Glomerular visceral epithelial cell (primary cell): ENCODE data around the gene EDN2.
A peak's percentile ranks its signal among the peaks of the same experiment; 100 is the strongest.

Experiments used
- DNase-seq: peaks from one replicate; pipeline ENCODE4 v3.0.0-alpha.2; 2016; ENCODE audit errors: extremely low spot score

The EDN2 gene

DNA sequence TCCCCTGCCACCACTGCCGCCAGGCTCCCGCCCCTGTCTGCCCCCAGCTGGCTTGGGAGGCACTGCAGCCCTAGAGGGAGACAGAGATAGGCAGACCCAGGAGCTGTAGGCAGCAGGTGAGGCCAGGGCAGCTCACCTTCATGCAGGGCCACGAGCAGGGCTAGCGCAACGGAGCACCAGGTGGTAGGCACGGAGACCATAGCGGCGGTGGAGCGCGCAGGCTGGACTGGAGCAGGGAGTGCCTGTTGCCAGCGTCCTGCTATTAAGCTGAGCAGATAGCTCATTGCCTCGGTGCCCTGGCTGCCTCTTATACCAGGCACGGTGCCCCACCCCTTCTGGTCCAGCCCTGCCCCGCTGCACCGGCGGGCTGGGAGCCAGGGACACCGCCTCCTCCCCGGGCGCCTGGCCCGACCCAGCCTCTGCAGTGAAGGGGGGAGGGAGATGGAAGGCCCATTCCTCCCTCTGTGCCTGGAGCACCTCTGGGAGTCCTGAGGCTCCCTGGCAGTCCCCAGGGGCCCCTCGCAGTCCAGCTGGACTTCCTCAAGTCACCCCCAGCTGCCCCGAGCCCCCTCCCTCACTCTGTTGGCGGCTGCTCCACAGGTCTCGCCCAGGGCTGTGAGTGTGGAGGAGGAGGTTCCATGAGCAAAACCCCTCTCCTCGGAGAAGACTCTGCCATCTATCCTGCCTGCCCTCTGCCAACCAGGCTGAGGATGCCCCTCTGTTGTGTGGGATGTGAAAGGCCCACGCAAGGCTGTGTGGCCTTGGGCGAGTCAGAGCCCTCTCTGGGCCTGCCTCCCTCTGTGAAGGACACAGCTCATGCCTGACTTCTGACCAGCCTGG lies at the start of gene EDN2:
TSS of gene EDN2 (minus strand) at position 282 of the 840 bp plus-strand sequence. CDS start at position 200, 82 bp downstream.
- peak; percentile 84 for DNase-seq

DNA sequence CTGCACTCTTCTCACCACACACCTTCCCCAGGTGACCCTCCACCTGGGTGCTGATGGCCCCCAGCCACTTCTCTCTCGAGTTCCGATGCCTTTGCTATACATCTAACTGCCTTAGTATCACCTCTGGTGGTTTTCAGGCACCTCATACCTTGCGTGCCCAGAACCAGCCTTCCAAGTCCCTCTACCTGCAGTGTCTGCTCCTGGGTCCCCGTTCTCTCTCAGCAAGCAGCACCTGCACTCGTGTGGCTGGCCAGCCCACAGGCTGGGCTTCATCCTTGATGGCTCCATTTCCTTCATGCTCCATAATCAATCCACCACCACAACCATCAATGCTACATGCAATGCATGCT lies 49.2 kb upstream of the EDN2 start:
- DNase-seq, result no peak

DNA sequence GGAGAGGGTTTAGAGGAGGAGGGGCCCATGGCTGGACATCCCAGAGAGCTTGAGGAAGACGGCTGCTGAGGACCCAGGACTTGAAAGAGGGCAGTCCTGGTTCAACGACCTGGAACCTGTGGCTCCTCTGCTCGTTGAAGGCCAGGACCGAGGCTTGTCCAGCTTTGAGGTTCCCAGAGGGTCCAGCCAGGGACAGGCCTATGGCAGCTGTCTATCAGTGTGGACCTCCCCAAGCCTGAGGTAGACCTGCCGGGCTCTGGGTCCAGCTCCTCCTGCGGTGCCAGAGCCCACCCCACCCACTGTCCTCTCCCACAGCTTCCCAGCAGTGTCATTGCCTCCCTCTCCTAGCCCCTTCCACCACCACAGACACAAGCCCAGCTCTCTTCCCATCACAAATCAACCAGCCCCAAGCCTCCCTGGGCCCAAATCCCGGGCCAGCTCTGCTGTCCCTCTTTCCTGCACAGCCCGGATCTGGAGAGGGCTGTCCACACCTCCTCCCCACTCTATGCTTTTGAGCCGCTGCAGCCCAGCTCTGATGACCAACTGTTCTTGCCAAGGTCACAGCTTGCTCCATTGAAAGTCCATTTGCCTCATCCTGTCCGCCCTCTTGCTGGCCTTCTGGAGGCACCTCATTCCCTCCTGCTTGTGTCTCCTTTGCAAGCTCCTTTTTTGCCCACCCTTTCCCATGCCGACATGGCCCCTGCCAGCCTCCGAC lies 48.7 kb upstream of the EDN2 start:
- no peak for DNase-seq

DNA sequence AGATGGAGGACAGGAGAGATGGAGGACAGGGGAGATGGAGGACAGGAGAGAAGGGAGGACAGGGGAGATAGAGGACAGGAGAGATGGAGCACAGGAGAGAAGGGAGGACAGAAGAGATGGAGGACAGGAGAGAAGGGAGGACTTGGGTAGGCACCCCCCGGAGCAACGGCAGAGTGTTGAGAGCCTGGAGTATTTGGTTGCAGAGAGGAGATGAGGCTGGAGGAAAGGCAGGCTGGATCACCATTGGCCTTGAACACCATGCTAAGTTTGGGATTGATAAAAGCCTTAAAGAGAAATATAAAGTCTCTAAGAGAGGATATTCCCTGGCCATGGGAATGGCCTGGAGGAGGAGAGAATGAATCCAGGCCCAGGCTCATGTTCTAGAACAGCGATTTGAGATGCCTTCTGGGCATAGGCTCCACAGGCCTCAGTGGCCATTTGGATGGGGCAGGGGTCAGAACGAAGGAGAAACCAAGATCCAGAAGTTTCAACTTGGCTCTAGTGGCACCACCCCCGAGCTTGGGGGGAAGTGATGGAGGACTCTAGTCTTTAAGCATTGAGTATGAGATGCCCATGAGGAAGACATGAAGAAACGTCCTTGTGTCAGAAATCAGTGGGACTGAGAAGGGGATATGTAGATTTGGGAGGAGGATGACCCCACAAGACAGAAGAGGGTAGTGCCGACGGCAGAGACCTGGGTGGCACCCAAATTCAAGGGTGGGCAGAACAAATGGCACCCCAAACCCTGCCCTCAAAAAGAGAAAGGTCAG lies 47.9 kb upstream of the EDN2 start:
- DNase-seq, result no peak

DNA sequence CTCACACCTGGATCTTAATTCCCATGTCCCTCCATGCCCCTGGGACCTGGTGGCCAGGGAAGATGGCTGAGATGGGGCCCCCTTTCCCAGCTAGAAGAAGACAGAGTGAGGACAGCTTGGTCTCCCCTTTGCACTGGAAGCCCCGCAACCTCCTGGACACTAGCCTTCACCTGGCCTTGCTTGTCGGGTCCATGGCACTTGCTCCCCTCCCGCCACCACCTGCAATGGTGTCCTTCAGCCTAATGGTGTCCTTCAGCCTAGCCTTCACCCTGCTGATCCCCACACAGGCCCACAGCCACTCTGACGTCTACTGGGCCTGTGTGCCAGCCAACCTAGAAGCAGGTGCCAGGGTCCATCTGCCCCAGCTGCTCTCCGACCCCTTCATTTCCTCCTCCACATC lies 45.9 kb upstream of the EDN2 start:
- no peak for DNase-seq

DNA sequence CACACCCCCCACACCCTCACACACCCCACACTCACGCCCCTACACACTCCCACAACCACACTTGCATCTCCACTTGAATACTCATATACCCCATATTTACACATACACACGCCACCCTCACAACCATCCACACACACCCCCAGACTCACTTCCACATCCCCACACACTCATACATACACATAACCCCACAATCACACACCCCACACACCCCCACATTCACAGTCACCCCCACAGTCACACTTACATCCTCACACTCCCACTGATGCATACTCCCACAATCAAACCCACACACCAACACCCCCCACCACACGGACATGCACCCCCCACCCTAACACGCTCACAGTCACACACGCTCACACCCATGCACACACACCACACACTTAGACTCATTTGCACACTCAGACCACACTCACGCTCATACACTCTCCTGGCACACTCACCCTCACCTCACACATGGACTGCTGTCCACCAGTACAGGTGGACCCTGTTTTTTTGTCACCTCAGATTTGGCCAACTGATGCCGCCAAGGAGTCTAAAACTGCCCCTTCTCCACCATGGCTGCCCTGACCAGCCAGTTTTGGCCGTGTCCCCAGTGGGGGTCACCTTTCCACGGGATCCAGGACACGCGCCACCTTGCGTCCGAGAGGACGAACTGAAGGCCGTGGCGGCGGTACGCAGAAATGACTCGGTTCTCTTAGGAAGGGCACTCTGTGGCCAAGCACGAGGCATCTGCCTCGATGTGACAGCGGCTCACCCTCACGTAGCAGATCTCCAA lies 45.3 kb upstream of the EDN2 start:
- DNase-seq, result no peak

DNA sequence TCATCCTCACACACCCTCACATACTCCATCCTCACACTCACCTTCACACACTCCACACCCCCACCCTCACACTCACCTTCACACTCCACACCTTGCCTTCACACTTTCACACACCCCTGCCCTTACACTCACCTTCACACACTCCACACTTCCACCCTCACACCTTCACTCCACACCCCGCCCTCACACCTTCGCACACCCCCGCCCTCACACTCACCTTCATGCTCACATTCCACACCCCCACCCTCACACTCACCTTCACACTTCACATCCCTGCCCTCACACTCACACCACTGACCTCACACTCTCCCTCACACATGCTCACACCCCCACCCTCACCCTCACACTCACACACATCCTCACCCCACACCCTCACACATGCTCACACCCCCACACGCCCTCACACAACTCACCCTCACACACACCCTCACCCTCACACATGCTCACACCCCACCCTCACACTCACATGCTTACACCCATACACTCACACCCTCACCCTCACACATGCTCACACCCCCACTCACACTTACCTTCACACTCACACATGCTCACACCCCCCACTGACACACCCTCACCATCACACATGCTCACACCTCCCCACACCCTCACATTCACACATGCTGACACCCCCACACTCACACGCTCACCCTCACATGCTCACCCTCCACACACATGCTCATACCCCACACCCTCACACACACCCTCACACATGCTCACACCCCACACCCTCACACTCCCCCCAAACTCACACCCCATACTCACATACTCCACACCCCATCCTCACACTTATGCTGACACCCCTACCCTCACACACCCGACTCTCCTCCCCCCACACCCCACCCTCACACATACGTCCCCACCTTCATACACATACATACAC lies 44.5 kb upstream of the EDN2 start:
- DNase-seq, result no peak

DNA sequence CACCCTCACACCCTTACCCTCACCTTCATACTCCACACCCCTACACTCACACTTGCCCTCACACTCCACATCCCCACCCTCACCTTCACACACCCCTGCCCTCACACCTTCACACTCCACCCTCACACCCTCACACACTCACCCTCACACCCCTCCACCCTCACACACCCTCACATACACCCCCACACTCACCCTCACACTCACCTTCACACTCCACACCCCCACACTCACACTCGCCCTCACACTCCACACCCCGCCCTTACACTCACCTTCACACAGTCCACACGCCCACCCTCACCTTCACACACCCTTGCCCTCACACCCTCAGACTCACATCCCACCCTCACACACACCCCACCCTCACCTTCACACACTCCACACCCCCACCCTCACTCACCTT lies 43.6 kb upstream of the EDN2 start:
- no peak for DNase-seq

DNA sequence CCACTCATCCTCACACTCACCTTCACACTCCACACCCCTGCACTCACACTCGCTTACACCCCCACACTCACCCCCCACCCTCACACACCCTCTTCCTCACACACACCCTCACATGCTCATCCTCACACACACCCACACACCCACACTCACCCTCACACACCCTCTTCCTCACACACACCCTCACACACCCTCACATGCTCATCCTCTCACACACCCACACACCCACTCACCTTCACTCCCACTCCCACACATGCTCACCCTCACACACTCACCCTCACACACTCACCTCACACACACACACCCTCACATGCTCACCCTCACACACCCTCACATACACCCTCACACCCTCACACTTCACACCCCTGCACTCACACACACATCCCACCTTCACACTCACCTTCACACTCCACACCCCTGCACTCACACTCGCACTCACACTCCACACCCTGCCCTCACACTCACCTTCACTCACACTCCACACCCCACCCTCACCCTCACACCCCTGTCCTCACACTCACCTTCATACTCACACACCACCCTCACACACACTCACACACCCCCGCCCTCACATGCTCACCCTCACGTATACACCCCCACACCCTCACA lies 42.6 kb upstream of the EDN2 start:
- no peak for DNase-seq

DNA sequence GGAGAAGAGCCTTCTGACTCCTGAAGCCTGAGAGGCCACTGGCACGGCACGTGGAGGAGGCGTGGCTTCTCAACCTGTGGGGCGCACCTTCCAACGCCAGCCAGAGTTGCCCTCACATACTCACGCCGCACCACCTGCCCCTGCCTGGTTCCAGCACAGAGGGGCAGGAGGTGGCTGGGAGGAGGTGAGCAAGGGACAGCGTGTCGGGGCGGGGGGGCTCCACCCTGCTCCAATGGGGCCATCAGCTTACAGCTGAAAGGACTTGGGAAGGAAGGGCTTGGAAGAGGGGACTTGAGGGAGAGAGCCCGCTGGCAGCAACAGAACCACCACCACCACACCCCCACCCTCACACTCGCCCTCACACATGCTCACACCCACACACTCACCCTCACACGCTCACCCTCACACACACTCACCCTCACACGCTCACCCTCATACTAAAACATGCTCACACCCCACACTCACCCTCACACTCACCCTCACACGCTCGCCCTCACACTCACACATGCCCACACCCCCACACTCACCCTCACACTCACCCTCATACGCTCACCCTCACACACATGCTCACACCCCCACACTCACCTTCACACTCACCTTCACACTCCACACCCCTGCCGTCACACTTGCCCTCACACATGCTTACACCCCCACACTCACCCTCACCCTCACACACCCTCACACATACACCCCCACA lies 41.6 kb upstream of the EDN2 start:
- no peak for DNase-seq

DNA sequence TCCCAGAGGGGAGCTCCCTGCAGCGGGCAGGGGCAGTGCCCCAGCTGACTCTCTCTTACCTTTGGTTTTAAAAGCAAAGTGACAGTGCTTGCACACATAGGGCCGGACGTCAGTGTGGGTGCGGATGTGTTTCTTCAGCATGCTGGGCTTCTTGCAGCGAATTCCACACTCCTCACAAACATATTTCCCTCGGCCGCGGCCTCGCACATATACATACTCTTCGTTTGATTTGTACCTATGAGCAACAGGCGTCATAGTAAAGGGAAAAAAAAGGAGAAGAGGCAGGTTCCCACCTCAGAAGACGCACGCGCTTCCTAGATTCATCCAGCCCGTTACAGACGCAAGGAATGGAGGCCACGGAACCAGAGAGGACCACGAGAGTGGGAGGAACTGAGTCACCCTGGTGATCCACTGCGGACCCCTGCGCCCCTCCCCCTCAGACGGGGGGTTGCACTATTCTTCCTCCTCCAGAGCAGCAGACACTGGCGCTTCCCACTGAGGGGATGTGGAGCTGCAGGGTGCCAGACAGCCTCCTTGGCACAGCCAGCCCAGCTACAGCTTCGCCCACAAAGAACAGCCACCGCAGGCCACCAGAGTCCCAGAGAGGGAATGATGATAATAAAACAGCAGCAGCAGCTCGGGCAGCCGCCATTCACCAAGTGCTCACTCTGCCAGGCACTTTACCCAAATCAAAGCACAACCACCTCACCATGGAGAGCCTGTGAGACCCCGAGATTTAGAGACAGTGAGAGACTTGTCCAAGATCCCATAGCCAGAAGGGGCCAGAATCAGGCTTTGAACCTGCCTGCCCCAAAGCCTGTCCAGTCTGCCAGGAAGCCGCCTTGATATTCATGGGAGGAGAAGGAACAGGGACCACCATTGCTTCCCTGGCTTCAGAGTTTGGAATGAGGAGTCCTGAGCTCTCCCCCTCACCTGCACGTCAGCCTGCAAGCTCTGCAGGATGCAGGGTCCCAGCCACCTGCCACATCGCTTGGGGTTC lies 40.5 kb upstream of the EDN2 start:
- no peak for DNase-seq

DNA sequence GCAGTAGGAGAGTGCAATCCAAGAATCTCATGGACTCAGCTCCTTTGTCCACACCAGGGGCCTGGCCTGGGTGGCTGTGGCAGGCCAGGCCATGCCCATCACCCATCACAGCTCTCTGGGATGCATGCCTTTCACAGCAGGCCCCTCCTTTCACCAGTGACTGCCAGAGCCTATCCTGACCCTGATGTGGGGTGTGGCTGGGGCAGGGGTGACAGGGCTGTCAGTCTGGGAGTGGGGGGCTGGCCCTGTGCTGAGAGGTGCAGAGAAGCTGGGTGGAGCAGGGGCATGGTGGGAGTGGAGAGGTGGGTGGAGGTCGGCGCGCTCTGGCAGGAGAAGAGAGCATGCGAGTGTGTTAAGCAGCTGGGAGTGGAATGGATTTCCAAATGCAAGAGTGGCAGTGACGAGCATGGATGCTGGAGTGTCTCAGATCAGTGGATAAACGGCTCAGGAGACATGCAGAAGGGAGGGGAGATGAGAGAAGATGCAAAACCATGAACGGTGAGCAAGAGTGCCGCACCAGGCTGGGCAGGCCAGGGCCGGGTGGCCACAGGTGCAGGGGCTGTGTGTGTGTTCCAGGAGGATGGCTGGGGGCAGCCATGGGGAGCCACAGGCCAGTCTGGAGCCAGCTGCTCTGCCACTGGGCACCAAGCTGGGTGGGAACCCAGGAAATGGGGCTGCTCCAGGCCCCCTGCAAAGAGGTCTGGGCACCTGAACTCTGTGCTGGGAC lies 39.6 kb upstream of the EDN2 start:
- DNase-seq, result no peak

DNA sequence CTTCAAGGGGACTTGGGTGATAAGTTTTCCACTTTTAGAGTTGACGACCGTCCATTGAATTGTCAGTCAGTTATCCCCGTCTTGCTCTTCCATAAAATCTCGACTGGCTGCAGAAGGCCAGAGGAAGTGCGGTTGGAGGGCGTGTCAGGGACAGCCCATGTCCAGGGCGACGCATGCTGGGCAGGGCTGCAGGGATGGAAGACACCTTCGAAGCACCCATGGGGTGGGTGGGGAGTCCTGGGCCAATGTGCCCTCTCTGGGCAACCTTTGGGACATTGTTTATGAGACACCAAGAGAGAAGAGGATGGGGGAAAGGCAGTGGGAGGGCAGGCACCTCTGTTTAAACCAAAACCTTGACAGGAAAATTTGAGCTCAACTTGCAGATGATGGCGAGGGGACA lies 38.6 kb upstream of the EDN2 start:
- DNase-seq, result no peak

DNA sequence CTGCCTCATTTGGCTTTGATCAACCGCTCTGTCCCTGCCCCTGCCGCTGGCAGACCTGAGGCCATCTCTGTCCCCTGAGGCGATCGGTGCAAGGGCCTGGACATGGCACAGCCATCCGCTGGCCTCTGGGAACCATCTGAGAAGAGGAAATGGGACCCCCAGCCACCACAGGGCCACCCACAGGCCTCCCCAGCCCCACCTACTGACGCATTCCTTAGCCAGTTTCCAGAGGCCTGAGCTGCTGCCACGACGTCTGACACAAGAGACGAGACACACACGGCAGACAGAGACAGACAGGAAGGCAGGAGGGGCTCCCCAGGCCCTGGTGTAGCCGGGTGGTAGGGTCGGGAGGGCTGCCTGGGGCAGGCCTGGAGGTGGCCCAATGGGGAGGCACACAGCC lies 37.3 kb upstream of the EDN2 start:
- no peak for DNase-seq

DNA sequence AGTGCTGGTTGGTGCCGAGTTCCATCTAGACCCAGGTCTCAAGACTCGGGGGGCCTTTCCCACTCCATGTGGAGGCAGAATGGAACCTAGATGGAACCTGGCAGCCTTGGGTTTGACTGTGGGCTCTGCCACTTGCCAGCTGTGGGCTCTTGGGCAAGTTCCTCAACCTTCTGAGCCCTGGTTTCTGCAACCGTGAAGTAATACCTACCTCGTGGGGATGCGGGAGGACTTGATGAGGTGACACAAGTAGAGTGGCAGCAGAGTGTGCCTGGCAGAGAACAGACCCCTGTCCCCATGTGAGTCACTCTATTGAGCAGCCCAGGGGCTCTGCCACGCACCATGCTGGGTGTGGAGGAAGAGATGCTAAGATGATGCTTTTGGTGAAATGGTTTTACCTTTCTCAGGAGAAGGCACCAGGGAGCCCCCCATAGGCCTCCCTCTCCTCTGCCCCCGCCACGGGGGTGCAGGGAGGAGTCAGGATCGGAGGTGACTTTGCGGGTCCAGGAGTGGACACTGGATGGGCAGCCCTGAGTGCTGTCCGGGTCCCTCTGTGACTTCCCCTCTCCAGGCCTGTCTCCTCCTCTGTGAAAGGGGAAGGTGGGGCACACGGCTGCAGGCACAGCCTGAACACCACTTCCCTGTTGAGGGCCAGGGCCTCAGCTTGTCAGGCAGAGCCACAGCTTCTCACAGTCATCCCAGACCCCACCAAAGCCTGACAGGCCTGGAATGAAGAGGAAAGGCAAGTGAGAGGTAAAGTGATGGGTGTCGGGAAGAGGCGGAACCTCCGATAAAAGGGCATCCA lies 36.7 kb upstream of the EDN2 start:
- no peak for DNase-seq

DNA sequence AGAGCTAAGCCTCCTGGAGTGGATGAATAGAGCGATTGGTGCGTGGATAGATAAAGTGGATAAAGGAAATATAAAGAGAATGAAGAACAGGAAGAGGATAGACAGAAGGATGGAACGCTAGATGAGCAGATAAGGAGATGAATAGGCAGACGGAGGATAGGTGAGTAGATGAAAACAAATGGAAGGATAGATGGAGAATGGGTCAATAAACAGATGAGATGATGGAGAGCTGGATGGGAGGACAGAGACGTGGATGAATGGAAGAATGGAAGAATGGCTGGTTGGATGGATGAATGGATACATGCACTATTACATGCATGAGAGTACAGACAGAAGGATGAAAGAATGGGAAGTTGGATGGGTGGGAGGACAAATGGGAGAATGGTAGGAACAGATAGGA lies 35.2 kb upstream of the EDN2 start:
- DNase-seq, result no peak

DNA sequence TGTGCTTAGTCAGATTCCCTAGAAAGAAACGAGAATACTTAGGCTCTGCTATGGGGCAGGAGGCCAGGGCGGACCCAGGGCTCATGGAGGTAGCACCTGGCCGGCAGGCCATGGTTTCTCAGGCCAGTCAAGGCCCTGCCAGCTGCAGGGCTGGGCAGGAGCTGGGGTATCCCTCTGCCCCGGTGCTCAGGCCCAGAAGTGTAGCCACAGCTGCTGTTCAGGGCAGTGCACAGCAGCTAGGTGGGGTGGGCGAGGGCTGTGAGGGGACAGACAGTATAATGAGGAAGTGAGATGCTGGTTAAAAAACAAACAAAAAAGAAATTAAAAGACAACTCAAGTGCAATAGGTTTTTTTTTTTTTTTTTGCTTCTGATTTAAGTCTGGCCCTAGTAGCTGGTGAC lies 34.0 kb upstream of the EDN2 start:
- DNase-seq, result no peak
